GM23338 (cell line): ENCODE results near the gene RPS2.

Experiments used
- CREB1 ChIP-seq: fragments of 250-450 bp; sonication (Bioruptor Pico); IDR thresholded peaks from 2 replicates; pipeline ENCODE4 v1.5.0; 2020; ENCODE audit warnings: low read depth, mild to moderate bottlenecking, moderate library complexity
- EZH2 ChIP-seq: fragments of 200-600 bp; sonication (generic); IDR thresholded peaks from one replicate; pipeline ENCODE4 v1.8.0; 2017; ENCODE audit warnings: antibody characterized with exemption, mild to moderate bottlenecking, low read depth; ENCODE audit not compliant: unreplicated experiment
- EZH2phosphoT487 ChIP-seq: fragments of 200-600 bp; sonication (generic); IDR thresholded peaks from one replicate; pipeline ENCODE4 v1.8.1; 2018; ENCODE audit warnings: antibody characterized with exemption; ENCODE audit not compliant: unreplicated experiment
- JUNB ChIP-seq: IDR thresholded peaks from one replicate; pipeline ENCODE4 v1.6.1; 2016; ENCODE audit warnings: antibody characterized with exemption; ENCODE audit not compliant: unreplicated experiment
- NANOG ChIP-seq: IDR thresholded peaks from 2 replicates; pipeline ENCODE4 v1.6.1; 2016; ENCODE audit warnings: antibody characterized with exemption, borderline replicate concordance
- POLR2AphosphoS5 ChIP-seq: IDR thresholded peaks from 2 replicates; pipeline ENCODE4 v1.6.1; 2016; ENCODE audit warnings: antibody characterized with exemption, low read depth
- ZNF331 ChIP-seq: fragments of 250-450 bp; sonication (Bioruptor Pico); IDR thresholded peaks from 2 replicates; pipeline ENCODE4 v1.5.0; 2020; ENCODE audit warnings: low read depth, mild to moderate bottlenecking, moderate library complexity
- TF ChIP-seq, protein P1 (sequence below), 2 experiments: fragments of 200-600 bp in 1 of 2; sonication (generic) in 1 of 2; conservative IDR thresholded peaks; 2 replicates each; pipeline versions ENCODE4 v1.5.1 to v1.6.1; 2016 to 2017; ENCODE audit warnings: antibody characterized with exemption in 2 of 2, low read depth in 2 of 2, mild to moderate bottlenecking in 2 of 2, moderate library complexity in 1 of 2
- TF ChIP-seq, protein P2 (sequence below): IDR thresholded peaks from one replicate; pipeline ENCODE4 v1.6.1; 2018; ENCODE audit warnings: antibody characterized with exemption; ENCODE audit not compliant: unreplicated experiment
- TF ChIP-seq, protein P3 (sequence below): fragments of 250-450 bp; sonication (Bioruptor Pico); IDR thresholded peaks from 2 replicates; pipeline ENCODE4 v1.5.0; 2020; ENCODE audit warnings: mild to moderate bottlenecking, moderate library complexity
- TF ChIP-seq, protein P4 (sequence below): IDR thresholded peaks from 2 replicates; pipeline ENCODE4 v1.6.1; 2016; ENCODE audit warnings: antibody characterized with exemption

DNA sequence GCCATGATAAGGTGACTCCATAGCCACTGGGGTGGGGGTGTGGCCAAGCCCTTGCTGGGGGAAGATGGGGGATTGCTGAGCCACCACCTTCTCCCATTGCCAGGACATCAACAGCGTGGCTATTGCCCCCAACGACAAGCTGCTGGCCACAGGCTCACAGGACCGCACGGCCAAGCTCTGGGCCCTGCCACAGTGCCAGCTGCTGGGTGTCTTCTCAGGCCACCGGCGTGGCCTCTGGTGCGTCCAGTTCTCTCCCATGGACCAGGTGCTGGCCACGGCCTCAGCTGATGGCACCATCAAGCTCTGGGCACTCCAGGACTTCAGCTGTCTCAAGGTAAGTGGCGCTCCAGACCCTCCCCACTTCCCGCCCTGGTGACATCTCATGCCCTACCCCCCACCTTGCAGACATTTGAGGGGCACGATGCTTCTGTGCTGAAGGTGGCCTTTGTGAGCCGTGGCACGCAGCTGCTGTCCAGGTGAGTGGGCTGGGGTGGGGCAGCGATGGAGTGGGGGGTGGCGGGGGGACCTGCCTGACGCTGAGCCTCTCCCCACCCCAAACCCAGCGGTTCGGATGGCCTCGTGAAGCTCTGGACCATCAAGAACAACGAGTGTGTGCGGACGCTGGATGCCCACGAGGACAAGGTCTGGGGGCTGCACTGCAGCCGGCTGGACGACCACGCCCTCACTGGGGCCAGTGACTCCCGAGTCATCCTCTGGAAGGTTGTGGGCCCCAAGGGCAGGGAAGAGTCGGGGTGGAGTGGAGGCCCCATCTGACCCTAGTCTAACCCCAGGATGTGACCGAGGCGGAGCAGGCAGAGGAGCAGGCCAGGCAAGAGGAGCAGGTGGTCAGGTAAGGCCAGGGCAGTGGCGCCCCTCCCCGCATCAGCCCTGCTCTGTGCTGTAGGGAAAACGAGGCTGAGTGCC, 12.6 kb upstream of the RPS2 start:
- TF ChIP-seq EZH2 = no peak
- TF ChIP-seq, protein P1, sequence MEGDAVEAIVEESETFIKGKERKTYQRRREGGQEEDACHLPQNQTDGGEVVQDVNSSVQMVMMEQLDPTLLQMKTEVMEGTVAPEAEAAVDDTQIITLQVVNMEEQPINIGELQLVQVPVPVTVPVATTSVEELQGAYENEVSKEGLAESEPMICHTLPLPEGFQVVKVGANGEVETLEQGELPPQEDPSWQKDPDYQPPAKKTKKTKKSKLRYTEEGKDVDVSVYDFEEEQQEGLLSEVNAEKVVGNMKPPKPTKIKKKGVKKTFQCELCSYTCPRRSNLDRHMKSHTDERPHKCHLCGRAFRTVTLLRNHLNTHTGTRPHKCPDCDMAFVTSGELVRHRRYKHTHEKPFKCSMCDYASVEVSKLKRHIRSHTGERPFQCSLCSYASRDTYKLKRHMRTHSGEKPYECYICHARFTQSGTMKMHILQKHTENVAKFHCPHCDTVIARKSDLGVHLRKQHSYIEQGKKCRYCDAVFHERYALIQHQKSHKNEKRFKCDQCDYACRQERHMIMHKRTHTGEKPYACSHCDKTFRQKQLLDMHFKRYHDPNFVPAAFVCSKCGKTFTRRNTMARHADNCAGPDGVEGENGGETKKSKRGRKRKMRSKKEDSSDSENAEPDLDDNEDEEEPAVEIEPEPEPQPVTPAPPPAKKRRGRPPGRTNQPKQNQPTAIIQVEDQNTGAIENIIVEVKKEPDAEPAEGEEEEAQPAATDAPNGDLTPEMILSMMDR (conservative IDR thresholded peaks at IDR 0.05; ENCODE audit: low read depth in 2 of 2) = no peak
- TF ChIP-seq EZH2phosphoT487 = no peak
- TF ChIP-seq, protein P2, sequence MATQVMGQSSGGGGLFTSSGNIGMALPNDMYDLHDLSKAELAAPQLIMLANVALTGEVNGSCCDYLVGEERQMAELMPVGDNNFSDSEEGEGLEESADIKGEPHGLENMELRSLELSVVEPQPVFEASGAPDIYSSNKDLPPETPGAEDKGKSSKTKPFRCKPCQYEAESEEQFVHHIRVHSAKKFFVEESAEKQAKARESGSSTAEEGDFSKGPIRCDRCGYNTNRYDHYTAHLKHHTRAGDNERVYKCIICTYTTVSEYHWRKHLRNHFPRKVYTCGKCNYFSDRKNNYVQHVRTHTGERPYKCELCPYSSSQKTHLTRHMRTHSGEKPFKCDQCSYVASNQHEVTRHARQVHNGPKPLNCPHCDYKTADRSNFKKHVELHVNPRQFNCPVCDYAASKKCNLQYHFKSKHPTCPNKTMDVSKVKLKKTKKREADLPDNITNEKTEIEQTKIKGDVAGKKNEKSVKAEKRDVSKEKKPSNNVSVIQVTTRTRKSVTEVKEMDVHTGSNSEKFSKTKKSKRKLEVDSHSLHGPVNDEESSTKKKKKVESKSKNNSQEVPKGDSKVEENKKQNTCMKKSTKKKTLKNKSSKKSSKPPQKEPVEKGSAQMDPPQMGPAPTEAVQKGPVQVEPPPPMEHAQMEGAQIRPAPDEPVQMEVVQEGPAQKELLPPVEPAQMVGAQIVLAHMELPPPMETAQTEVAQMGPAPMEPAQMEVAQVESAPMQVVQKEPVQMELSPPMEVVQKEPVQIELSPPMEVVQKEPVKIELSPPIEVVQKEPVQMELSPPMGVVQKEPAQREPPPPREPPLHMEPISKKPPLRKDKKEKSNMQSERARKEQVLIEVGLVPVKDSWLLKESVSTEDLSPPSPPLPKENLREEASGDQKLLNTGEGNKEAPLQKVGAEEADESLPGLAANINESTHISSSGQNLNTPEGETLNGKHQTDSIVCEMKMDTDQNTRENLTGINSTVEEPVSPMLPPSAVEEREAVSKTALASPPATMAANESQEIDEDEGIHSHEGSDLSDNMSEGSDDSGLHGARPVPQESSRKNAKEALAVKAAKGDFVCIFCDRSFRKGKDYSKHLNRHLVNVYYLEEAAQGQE = no peak
- no peak for TF ChIP-seq POLR2AphosphoS5
- TF ChIP-seq, protein P3, sequence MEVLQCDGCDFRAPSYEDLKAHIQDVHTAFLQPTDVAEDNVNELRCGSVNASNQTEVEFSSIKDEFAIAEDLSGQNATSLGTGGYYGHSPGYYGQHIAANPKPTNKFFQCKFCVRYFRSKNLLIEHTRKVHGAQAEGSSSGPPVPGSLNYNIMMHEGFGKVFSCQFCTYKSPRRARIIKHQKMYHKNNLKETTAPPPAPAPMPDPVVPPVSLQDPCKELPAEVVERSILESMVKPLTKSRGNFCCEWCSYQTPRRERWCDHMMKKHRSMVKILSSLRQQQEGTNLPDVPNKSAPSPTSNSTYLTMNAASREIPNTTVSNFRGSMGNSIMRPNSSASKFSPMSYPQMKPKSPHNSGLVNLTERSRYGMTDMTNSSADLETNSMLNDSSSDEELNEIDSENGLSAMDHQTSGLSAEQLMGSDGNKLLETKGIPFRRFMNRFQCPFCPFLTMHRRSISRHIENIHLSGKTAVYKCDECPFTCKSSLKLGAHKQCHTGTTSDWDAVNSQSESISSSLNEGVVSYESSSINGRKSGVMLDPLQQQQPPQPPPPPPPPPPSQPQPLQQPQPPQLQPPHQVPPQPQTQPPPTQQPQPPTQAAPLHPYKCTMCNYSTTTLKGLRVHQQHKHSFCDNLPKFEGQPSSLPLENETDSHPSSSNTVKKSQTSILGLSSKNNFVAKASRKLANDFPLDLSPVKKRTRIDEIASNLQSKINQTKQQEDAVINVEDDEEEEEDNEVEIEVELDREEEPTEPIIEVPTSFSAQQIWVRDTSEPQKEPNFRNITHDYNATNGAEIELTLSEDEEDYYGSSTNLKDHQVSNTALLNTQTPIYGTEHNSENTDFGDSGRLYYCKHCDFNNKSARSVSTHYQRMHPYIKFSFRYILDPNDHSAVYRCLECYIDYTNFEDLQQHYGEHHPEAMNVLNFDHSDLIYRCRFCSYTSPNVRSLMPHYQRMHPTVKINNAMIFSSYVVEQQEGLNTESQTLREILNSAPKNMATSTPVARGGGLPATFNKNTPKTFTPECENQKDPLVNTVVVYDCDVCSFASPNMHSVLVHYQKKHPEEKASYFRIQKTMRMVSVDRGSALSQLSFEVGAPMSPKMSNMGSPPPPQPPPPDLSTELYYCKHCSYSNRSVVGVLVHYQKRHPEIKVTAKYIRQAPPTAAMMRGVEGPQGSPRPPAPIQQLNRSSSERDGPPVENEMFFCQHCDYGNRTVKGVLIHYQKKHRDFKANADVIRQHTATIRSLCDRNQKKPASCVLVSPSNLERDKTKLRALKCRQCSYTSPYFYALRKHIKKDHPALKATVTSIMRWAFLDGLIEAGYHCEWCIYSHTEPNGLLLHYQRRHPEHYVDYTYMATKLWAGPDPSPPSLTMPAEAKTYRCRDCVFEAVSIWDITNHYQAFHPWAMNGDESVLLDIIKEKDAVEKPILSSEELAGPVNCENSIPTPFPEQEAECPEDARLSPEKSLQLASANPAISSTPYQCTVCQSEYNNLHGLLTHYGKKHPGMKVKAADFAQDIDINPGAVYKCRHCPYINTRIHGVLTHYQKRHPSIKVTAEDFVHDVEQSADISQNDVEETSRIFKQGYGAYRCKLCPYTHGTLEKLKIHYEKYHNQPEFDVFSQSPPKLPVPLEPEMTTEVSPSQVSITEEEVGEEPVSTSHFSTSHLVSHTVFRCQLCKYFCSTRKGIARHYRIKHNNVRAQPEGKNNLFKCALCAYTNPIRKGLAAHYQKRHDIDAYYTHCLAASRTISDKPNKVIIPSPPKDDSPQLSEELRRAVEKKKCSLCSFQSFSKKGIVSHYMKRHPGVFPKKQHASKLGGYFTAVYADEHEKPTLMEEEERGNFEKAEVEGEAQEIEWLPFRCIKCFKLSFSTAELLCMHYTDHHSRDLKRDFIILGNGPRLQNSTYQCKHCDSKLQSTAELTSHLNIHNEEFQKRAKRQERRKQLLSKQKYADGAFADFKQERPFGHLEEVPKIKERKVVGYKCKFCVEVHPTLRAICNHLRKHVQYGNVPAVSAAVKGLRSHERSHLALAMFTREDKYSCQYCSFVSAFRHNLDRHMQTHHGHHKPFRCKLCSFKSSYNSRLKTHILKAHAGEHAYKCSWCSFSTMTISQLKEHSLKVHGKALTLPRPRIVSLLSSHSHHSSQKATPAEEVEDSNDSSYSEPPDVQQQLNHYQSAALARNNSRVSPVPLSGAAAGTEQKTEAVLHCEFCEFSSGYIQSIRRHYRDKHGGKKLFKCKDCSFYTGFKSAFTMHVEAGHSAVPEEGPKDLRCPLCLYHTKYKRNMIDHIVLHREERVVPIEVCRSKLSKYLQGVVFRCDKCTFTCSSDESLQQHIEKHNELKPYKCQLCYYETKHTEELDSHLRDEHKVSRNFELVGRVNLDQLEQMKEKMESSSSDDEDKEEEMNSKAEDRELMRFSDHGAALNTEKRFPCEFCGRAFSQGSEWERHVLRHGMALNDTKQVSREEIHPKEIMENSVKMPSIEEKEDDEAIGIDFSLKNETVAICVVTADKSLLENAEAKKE (CRISPR knock-in tag) = no peak
- TF ChIP-seq CREB1 (CRISPR knock-in tag) = no peak
- TF ChIP-seq, protein P4, sequence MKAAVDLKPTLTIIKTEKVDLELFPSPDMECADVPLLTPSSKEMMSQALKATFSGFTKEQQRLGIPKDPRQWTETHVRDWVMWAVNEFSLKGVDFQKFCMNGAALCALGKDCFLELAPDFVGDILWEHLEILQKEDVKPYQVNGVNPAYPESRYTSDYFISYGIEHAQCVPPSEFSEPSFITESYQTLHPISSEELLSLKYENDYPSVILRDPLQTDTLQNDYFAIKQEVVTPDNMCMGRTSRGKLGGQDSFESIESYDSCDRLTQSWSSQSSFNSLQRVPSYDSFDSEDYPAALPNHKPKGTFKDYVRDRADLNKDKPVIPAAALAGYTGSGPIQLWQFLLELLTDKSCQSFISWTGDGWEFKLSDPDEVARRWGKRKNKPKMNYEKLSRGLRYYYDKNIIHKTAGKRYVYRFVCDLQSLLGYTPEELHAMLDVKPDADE = no peak
- TF ChIP-seq JUNB = no peak
- TF ChIP-seq ZNF331 = no peak
- no peak for TF ChIP-seq NANOG
